Neuronal stem cell (in vitro differentiated cells): Measurements from ENCODE around the gene OTOG.
A peak's percentile ranks its signal among the peaks of the same experiment; 100 is the strongest.

Experiments
- DNase-seq: peaks from one replicate; pipeline ENCODE4 v3.0.0-alpha.2; 2013; ENCODE audit warnings: low spot score
- H2AFZ ChIP-seq: one replicate; pipeline ENCODE4 v1.6.1; 2013; ENCODE audit warnings: mild to moderate bottlenecking, low read length, inconsistent platforms
- H2AK5ac ChIP-seq: 2 replicates; pipeline ENCODE4 v1.6.1; 2013; ENCODE audit warnings: low read depth, mild to moderate bottlenecking, inconsistent platforms, low read length, moderate library complexity, mixed read lengths
- H2BK120ac ChIP-seq: 2 replicates; pipeline ENCODE4 v1.6.1; 2013; ENCODE audit warnings: low read depth, mild to moderate bottlenecking, inconsistent platforms, low read length, moderate library complexity, mixed read lengths
- H2BK12ac ChIP-seq: one replicate; pipeline ENCODE4 v1.6.1; 2013; ENCODE audit warnings: low read length, inconsistent platforms
- H2BK15ac ChIP-seq: 2 replicates; pipeline ENCODE4 v1.6.1; 2013; ENCODE audit warnings: mild to moderate bottlenecking, low read length, inconsistent platforms, mixed read lengths
- H2BK5ac ChIP-seq: one replicate; pipeline ENCODE4 v1.6.1; 2013; ENCODE audit warnings: inconsistent platforms, mild to moderate bottlenecking, low read length, moderate library complexity
- H3K14ac ChIP-seq: one replicate; pipeline ENCODE4 v1.6.1; 2013; ENCODE audit warnings: low read length, inconsistent platforms
- H3K18ac ChIP-seq: 2 replicates; pipeline ENCODE4 v1.6.1; 2013; ENCODE audit warnings: low read length, inconsistent platforms
- H3K23ac ChIP-seq: 2 replicates; pipeline ENCODE4 v1.6.1; 2013; ENCODE audit warnings: low read depth, mild to moderate bottlenecking, mixed read lengths, low read length, inconsistent platforms; ENCODE audit not compliant: poor library complexity
- H3K27ac ChIP-seq: replicated peaks from 3 replicates; pipeline ENCODE4 v1.5.1; 2013; ENCODE audit warnings: low read length, inconsistent platforms
- H3K27me3 ChIP-seq, 3 experiments: 2 replicates each; pipeline ENCODE4 v1.6.1; 2013; ENCODE audit warnings: low read length in 3 of 3, mild to moderate bottlenecking in 2 of 3, inconsistent platforms in 1 of 3, low read depth in 1 of 3, mixed read lengths in 1 of 3, moderate library complexity in 1 of 3; ENCODE audit not compliant: control insufficient read depth in 3 of 3, insufficient read depth in 3 of 3
- H3K36me3 ChIP-seq, 2 donors: replicated peaks in 1 of 2; 2 replicates each; pipeline ENCODE4 v1.6.1; 2013; ENCODE audit warnings: low read length in 2 of 2; ENCODE audit not compliant: control insufficient read depth in 2 of 2, insufficient read depth in 2 of 2
- H3K4ac ChIP-seq: 2 replicates; pipeline ENCODE4 v1.6.1; 2013; ENCODE audit warnings: inconsistent platforms, mild to moderate bottlenecking, low read length, moderate library complexity
- H3K4me1 ChIP-seq, 2 donors: 1 replicate in 1 of 2; 2 replicates in 1 of 2; pipeline ENCODE4 v1.6.1; 2013; ENCODE audit warnings: low read length in 2 of 2, low read depth in 1 of 2; ENCODE audit not compliant: control insufficient read depth in 2 of 2, insufficient read depth in 1 of 2
- H3K4me2 ChIP-seq: one replicate; pipeline ENCODE4 v1.6.1; 2013; ENCODE audit warnings: mild to moderate bottlenecking, low read length, inconsistent platforms; ENCODE audit not compliant: insufficient read depth, poor library complexity, severe bottlenecking
- H3K4me3 ChIP-seq, 2 donors: 2 replicates each; pipeline ENCODE4 v1.5.1; 2013; ENCODE audit warnings: low read length in 2 of 2, mild to moderate bottlenecking in 2 of 2, inconsistent platforms in 1 of 2, moderate library complexity in 1 of 2
- H3K79me1 ChIP-seq: one replicate; pipeline ENCODE4 v1.6.1; 2013; ENCODE audit warnings: low read depth, mild to moderate bottlenecking, inconsistent platforms, low read length, moderate library complexity
- H3K9ac ChIP-seq: one replicate; pipeline ENCODE4 v1.6.1; 2013; ENCODE audit warnings: mild to moderate bottlenecking, low read depth, low read length, inconsistent platforms; ENCODE audit not compliant: poor library complexity
- H3K9me3 ChIP-seq, 2 donors: replicated peaks in 1 of 2; 2 replicates each; pipeline versions ENCODE3 to v1.6.1; 2013; ENCODE audit warnings: low read length in 2 of 2, mild to moderate bottlenecking in 2 of 2, inconsistent platforms in 1 of 2, low read depth in 1 of 2, mixed read lengths in 1 of 2, moderate library complexity in 1 of 2; ENCODE audit not compliant: control insufficient read depth in 2 of 2, insufficient read depth in 1 of 2
- H4K8ac ChIP-seq: one replicate; pipeline ENCODE4 v1.6.1; 2013; ENCODE audit warnings: low read depth, mild to moderate bottlenecking, inconsistent platforms, low read length, moderate library complexity
- H4K91ac ChIP-seq: one replicate; pipeline ENCODE4 v1.6.1; 2013; ENCODE audit warnings: low read length, low read depth, mild to moderate bottlenecking, inconsistent platforms; ENCODE audit not compliant: poor library complexity
- WGBS, 2 donors: extraction: QIAGEN DNeasy Blood & Tissue Kit; methylation state at CpG; one replicate each; pipeline ENCODE4 v1.1.7; 2013; ENCODE audit warnings: missing lambda C conversion rate in 2 of 2, mixed read lengths in 1 of 2; ENCODE audit not compliant: insufficient read length in 2 of 2, insufficient replicate concordance in 1 of 2; ENCODE audit errors: extremely low coverage in 2 of 2; 5-methylcytosine and 5-hydroxymethylcytosine counted together

Gene OTOG

DNA sequence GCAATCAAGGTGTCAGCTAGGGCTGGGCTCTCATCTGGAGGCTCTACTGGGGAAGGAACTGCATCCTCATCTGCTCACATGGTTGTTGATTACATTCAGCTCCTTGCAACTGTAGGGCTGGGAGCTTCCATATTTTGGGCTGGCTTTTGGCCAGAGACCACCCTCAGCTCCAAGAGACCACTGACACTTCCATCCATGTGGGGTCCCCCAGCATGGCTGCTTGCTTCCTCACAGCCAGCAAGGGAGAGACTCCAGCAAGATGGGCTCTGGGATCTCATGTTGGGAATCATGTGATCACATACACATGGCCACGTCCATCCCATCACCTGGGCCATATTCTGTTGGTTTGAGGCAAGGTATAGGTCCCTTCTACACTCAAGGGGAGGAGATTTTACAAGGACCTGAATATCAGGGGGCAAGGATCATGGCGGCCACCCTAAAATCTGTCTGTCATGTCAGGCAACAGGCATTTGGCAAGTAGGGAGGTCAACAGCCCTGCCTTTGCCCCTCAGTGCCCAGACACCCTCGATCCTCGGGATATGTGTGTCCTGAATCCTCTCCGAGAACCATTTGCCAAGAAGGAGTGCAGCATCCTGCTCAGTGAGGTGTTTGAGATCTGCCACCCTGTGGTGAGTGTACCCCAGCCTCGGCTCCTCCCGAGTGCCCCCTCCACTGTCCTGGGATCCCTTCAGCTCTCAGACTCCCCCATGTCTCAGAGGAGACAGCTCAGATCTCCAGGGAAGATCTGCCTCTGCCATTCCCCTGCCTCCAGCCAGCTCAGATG is 48.7 kb downstream of the OTOG start:
- Histone ChIP-seq H2BK120ac (no peak overlapping the region), H2BK5ac (no peak overlapping the region), H2BK12ac (no peak overlapping the region), H3K79me1 (no peaks in the 10 kb centered on the region), H2BK15ac (no peak overlapping the region), H3K4me3 (no peak overlapping the region), H4K8ac (no peak overlapping the region), H3K4me2 (no peak overlapping the region), H3K4ac (no peak overlapping the region), H3K23ac (no peak overlapping the region), H3K27ac (no peak overlapping the region), H3K4me1 (peaks cover 0 to 2% of the 10 kb centered on the region in 2 donors), H3K14ac (no peak overlapping the region), H2AFZ (no peak overlapping the region), H2AK5ac (no peak overlapping the region), H3K9ac (peak overlapping the region; percentile 25), H3K18ac (no peak overlapping the region), H3K27me3 (peaks cover 0 to 18% (median 0%) of the 10 kb centered on the region in 3 experiments), H4K91ac (no peak overlapping the region), H3K36me3 (no peaks in the 10 kb centered on the region), H3K9me3 (peaks cover 0 to 10% of the 10 kb centered on the region in 2 donors)
- no CpG with 5 or more reads among the region's 7 CpGs for WGBS, 2 donors
- DNase-seq: no peak

- Histone ChIP-seq H3K4me1 (peaks cover 0 to 7% of the 10 kb centered on the region in 2 donors), H3K14ac (no peak overlapping the region), H3K27me3 (peaks cover 0 to 19% (median 0%) of the 10 kb centered on the region in 3 experiments), H3K9me3 (peaks cover 0 to 10% of the 10 kb centered on the region in 2 donors), H3K18ac (no peak overlapping the region), H3K4me3 (no peak overlapping the region), H2BK5ac (no peak overlapping the region), H3K36me3 (no peaks in the 10 kb centered on the region), H2AFZ (no peak overlapping the region), H3K79me1 (no peaks in the 10 kb centered on the region), H2BK15ac (no peak overlapping the region), H3K27ac (no peak overlapping the region), H3K4me2 (no peak overlapping the region), H3K23ac (no peak overlapping the region), H4K91ac (no peak overlapping the region), H3K9ac (no peak overlapping the region), H2BK12ac (no peak overlapping the region), H2AK5ac (no peak overlapping the region), H3K4ac (no peak overlapping the region), H2BK120ac (no peak overlapping the region), H4K8ac (no peak overlapping the region)
- no peak for DNase-seq
- WGBS, 2 donors: no CpG with 5 or more reads among the region's 1 CpG
Observed at GRCh38 chr11:17596310-17596669, 49.2 kb downstream of the OTOG start.

GRCh38 chr11:17596711-17597110 is 49.7 kb downstream of the OTOG start:
- no peak overlapping the region for H3K23ac ChIP-seq
- no peaks in the 10 kb centered on the region for H3K36me3 ChIP-seq
- no peak overlapping the region for H2BK12ac ChIP-seq
- no peak overlapping the region for H3K27ac ChIP-seq
- H2BK120ac ChIP-seq: no peak overlapping the region
- no peak overlapping the region for H2AFZ ChIP-seq
- H3K79me1 ChIP-seq: no peaks in the 10 kb centered on the region
- DNase-seq: no peak
- peaks cover 0 to 8% of the 10 kb centered on the region in 2 donors for H3K4me1 ChIP-seq
- H2BK15ac ChIP-seq: no peak overlapping the region
- H2BK5ac ChIP-seq: no peak overlapping the region
- no peak overlapping the region for H2AK5ac ChIP-seq
- H4K91ac ChIP-seq: no peak overlapping the region
- H3K4me2 ChIP-seq: no peak overlapping the region
- H3K27me3 ChIP-seq: peaks cover 0 to 19% (median 0%) of the 10 kb centered on the region in 3 experiments
- H3K4ac ChIP-seq: no peak overlapping the region
- no peak overlapping the region for H3K14ac ChIP-seq
- no peak overlapping the region for H3K18ac ChIP-seq
- no peak overlapping the region for H4K8ac ChIP-seq
- no CpG with 5 or more reads among the region's 7 CpGs for WGBS, 2 donors
- no peak overlapping the region for H3K9ac ChIP-seq
- peak overlapping the region in 1 of 2 donors; percentile 22 for H3K4me3 ChIP-seq
- peaks cover 0 to 10% of the 10 kb centered on the region in 2 donors for H3K9me3 ChIP-seq

DNA sequence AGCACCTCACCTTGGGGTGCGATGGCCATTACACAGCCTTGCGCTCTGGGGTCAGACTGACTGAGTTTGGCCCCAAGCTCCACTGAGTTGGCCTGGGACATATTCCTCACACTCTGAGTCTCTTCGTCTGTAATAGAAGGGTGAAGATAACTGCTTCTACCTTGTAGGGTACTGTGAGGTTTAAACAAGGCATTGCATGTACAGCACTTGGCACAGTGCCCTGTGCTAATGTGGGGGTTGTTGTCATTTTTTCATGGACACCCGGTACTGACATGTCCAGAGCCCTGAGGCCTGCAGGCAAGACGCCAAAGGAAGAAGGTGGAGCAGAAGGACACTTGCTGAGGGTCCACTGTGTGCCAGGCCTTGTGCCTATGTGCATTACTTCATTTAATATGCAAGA is 50.7 kb downstream of the OTOG start:
- Histone ChIP-seq H3K4me1 (peaks cover 0 to 11% of the 10 kb centered on the region in 2 donors), H3K9ac (no peak overlapping the region), H2BK15ac (no peak overlapping the region), H2AFZ (no peak overlapping the region), H3K79me1 (no peaks in the 10 kb centered on the region), H4K91ac (no peak overlapping the region), H2BK12ac (no peak overlapping the region), H2AK5ac (no peak overlapping the region), H2BK120ac (no peak overlapping the region), H3K9me3 (peaks cover 0 to 10% of the 10 kb centered on the region in 2 donors), H2BK5ac (no peak overlapping the region), H3K36me3 (no peaks in the 10 kb centered on the region), H3K23ac (no peak overlapping the region), H3K4me3 (no peak overlapping the region), H3K18ac (no peak overlapping the region), H3K27me3 (peaks cover 0 to 19% (median 0%) of the 10 kb centered on the region in 3 experiments), H3K14ac (no peak overlapping the region), H3K4ac (no peak overlapping the region), H4K8ac (no peak overlapping the region), H3K27ac (no peak overlapping the region), H3K4me2 (no peak overlapping the region)
- no peak for DNase-seq
- no CpG with 5 or more reads among the region's 5 CpGs for WGBS, 2 donors
